HG03521 (cell line): ENCODE results near the gene NKX2-8.
A peak's percentile ranks its signal among the peaks of the same experiment; 100 is the strongest.

Experiments
- ATAC-seq: cut with Tn5 transposase; IDR thresholded peaks from one replicate; pipeline ENCODE4 v1.9.1; 2021; ENCODE audit warnings: mild to moderate bottlenecking, moderate library complexity; ENCODE audit not compliant: unreplicated experiment

Gene NKX2-8

DNA sequence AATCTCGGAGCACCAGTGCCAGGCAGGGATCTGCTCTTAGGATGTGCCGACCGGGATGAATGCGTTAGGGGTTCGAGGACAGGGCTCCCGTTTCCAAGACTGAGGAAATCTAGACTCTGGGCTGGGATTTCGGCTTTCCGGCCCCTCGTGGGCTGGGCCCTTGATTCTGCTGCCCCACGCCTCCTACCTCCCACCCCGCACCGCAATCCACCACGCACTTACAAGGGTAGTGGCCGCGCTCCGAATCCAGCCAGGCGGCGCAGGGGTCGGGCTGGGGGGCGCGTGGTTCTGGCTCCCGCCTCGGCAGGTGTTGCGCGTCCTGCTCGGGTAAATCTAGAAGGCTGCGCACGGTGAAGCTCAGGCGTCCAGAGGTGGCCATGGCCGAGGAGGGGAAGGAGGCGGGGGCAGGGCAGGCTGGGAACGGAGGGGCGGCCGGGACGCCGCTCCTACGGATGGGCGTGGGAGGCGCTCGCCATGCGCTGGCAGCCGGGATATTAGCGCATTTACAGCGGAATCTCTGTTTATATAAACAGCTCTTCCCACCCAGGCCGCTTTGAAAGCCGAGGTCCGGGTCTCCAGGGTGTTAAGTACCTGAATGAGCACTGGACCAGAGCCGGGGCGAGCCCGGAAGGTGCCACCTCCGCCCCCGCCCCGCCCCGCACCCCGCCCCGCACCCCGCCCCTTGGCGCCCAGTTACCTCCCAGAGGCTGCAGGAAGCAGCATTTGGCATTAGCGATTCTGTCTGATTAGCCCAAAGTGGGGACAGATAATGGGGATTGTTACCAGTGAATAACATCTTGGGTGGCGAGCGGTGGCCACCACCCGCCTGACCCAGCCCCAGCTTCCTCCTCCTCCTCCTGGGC, at the start of gene NKX2-8:
NKX2-8 (minus strand) TSS at position 604 of the 863 bp plus-strand sequence; CDS start at position 379, 225 bp downstream.
- no peak for ATAC-seq

DNA sequence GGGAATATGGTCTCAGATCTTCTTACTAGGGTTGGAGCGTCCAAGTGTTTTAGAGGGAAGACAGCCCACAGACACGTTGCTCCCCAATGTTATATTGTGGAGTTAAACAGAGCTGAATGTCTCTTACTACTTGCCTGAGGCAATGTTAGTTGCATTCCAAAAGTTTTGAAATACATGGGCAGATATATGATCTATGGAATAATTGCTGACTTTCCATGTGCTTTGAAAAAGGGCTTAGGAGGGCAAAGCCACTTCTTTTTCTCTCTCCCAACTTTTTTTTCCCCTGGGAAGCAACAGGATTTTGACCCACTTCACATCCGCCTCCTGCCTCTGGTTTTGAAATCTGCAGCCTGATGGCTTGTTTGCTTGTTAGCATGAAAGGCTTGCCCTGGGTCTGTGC, 45.6 kb upstream of the NKX2-8 start:
- no peak for ATAC-seq

DNA sequence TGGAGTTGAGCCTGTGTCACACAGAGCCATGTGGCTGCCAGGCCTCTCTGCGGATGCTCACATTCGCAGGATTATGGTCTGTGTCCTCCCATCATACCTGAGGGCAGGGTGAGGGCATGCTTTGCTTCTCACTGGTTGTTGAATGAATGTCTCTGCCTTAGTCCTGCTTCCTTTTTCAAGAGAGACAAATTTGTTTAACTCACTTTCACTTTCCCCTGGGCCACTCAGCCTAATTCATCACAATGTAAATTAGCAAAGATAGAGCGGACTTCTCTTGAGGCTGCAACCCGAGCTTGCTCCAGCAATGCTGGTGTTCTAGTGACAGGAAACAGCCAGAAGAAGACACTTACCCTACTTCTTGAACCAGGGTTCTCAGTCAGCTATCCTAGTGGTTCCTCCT, 43.7 kb upstream of the NKX2-8 start:
- ATAC-seq: no peak

DNA sequence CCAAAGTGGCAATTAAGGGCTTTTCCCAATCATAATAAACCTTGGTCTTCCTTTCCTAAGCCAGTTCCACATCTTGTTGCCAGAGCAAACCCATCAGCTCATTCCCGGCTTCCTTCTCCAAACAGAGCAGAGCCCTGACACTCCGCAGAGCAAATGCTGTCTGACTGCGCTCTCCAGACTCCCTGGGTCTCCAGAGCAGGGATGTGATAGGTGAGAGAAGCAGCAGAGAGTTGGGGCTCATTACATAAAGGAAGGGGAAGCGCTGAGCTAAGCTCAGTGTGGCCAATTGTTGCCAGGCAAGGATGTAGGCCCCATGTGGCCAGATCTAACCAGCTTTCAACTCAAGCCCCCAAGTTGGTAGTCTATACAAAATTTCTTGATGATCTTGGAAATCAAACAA, 43.0 kb upstream of the NKX2-8 start:
- ATAC-seq: no peak

DNA sequence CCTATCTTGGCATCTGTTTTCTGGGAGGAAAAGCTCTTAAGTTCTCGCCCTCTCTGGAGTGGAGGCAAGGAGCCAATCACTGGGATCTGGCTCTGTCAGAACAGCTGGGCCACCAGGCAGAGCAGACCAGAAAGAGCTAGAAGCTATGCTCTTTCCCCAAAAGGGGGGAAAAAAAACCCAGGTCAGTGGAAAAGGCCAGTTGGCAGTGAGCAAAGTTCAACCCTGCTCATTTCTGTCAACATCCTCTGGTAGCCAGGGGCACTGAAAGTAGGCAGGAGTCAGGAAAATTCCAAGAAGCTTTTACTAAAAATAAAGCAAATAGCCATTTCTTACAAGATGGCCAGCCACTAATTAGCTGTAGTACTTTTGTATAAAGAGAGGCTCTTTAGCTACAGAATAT, 42.6 kb upstream of the NKX2-8 start:
- ATAC-seq: no peak

DNA sequence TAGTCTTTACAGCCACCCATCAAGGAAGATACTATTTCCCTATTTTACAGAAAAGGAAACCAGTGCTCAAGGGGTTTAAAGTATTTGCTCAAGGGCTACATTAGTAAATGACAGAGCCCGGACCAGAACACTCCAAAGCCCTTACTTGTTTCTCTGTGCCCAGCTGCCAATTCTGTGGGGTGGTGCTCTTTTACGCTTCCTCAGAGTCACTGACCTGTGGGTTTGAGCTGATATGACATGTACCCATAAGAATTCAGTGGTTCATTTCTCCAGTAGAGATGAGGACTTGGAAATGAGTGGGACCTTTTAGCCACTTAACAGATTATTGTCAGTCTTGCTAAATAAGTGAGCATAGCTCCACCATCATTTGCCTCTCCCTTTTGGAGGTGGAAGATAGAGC, 37.4 kb upstream of the NKX2-8 start:
- no peak for ATAC-seq

DNA sequence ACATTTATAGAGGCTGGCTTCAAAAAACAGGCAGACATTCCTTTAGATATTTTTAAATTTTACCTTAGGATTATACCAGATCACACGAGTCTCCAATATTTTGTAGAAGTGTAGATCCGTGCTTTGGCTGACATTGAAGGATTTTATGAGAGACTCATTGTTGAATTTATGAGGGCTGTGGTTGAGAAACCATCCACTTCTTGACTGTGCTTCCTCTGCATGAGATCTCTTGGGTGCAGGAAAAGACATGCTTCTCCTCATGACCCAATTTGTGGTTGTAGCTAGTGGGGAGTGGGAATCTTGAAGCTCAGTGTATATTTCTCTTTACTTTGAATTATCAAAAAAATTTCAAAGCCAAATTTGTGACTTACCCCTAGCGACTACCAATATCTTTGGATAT, 36.7 kb upstream of the NKX2-8 start:
- ATAC-seq: no peak

DNA sequence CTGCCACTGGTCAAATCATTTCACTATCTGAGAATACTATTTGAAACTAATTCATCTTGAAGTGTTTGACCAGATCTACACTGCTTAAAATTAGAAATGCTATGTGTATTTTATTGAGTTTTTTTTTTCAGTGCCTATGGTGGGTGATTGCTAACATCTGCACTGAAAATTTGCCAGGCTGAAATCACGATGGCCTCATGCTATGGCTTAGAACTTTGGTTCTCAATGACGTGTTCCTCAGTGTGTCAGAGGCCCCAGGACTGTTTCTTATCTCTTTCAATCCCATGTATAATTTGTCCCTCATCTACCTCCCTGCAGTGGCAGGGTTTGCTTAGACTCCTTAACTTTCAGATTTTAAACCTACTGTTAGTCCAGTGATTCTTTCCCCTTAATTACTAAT, 36.2 kb upstream of the NKX2-8 start:
- ATAC-seq: no peak

DNA sequence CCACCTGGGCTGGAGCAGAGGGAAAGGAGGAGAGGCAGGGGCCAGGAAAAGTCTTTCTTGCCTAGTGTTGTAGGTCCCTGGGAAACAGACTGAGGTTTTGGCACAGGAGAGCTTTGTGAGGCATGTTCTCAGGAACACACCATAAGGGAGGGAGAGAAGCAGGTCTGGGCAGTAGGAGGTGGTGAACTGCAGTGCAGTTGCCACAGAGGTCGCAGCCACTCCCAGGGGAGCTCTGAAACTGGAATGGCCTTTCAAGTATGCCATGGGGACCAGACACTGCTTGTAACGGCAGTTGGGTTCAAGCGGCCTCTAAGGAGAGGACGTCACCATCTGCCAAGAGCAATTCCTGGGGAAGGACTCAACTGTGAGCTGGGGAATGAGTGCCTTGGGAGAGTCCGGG, 35.4 kb upstream of the NKX2-8 start:
- no peak for ATAC-seq

DNA sequence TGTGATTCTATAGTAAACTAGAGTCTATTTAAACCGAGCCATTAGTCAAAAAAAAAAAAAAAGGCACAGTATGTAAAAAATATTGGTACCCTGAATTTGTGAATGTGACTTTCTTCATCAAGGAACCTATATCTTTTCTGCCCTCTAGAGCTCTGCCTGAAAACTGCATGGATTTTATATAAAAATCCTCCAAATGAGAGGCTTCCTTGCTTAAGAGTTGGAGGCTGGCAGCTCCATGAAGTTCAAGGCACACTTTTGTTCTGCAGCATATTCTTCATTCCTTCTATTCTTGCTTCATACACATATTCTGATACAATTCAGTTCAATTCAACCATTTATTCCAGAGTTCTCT, 23.1 kb upstream of the NKX2-8 start:
- no peak for ATAC-seq

DNA sequence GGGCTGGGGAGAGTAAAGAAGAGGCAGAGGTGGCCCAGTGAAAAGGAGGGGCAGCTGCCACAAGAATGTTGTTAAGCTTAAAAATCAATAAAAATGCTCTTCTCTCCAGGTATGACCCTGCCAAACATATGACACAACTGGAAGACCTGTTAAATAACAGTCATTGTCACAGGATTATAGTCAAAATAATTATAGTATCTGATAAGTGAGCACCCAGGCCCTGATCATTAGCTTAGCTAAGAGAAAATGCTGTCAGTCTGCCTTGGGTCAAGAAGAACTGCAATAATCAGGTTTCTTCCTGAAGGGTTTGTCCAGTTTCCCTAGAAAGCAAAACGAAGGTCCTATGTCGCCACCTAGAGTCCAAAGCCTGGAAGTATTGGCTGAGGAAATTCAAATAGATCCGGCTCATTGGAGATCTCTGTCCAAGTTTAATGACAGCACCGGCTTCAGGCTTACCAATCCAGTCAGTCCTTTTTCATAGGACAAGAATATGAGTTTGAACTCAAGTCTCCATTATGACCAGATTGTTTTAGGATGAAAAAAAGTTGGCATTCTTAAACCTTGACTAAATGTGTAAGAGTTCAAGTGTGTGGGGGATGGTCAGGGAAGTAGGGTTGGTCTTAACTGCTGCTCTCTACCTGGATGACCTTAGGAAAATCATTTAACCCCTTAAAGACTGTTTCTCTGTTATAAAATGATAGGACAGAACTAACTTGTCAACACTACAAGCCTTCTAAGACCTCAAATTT, 22.5 kb upstream of the NKX2-8 start:
- peak; percentile 56 for ATAC-seq

DNA sequence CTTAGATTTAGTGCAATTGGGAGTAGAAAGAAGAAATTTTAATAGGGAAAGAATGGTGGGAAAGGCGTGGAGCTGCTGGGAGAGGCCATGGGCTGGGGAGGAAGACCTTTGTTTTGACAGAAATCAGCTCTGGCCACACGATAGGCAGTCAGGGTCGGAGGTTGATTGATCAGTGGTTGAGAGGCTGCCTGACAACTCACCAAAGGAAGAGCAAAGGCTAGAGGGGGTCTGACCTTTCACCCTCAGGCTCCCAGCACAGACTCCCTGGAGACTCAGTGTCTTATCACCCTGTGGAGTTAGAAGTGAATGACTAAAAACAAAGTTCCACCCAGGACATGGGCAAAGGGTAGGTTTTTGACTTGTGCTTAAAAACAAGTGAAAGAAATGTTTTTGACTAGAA, 18.0 kb upstream of the NKX2-8 start:
- ATAC-seq: no peak

DNA sequence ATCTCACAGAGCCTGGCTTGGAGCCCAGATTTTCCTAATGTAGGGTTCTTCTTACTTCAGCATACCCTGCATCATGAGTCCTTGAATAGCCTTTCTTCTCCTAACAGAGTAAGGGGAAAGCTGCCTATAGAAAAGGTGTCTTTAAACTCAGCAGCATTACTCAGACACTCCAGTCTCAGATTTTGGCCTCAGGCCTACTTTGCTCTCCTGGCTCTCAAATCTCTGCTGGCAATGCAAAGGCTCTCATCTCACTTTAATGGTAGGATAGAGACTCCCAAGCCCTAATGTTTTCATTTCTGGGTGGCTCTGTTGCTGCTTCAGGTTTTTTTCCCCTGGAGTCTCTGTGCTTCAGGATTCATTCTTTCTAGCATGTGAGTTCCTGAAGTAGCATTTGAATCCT, 9.1 kb upstream of the NKX2-8 start:
- ATAC-seq: no peak

DNA sequence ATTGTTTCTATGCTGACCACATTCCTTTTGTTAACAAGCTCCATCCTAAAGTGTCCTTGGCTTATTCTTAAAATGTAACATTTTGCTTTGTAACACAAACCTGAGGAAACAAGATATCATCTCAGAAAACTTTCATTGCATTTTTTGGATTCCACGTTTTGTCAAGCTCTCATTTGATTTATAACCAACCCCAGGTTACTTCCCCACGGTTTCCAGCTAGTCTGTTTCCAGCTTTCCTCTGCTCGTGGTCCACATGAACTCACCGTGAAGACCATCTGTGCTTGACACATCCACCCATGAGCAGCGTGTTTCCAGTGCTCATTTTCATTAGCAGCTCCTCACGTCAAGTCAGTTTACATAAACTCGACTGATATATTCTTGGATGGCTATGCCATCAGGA, 6.4 kb upstream of the NKX2-8 start:
- no peak for ATAC-seq

DNA sequence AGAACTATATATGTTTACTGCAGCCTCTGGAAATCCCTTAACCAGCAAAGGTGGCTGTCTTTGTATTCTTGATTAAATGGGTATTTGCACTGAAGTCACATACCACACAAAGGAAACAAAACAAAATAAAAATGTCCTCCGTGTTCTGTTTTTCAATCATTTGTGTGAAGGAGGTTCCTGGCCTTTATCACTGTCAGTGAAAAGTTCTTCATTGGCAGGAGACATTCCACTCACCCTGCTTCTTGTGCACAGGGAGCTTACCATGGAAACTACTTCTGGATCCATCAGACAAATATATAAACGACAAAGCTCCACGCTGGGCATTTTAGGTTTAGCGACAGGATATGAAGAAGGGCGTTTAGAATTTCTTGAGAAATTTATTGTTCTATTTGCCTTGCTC, 5.7 kb upstream of the NKX2-8 start:
- no peak for ATAC-seq

DNA sequence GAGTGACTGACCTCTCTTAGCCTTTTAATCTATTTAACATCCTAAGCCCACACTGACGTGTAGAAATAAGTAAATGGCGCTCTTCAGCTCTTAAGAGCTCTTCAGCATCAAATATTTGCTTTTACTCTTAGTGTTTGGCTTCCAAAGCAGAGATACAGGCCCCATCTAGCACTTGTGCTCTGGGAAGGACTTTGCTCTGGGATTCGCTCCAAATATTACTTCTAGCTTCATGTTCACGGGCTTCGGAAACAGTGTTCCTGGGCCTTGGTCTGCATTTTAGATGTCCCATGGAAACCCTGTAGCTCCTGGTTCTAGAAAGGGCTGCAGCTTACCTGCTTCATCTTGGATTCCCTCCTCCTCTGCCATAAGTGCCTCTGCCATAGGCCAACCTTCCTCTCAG, 2.7 kb upstream of the NKX2-8 start:
- no peak for ATAC-seq

DNA sequence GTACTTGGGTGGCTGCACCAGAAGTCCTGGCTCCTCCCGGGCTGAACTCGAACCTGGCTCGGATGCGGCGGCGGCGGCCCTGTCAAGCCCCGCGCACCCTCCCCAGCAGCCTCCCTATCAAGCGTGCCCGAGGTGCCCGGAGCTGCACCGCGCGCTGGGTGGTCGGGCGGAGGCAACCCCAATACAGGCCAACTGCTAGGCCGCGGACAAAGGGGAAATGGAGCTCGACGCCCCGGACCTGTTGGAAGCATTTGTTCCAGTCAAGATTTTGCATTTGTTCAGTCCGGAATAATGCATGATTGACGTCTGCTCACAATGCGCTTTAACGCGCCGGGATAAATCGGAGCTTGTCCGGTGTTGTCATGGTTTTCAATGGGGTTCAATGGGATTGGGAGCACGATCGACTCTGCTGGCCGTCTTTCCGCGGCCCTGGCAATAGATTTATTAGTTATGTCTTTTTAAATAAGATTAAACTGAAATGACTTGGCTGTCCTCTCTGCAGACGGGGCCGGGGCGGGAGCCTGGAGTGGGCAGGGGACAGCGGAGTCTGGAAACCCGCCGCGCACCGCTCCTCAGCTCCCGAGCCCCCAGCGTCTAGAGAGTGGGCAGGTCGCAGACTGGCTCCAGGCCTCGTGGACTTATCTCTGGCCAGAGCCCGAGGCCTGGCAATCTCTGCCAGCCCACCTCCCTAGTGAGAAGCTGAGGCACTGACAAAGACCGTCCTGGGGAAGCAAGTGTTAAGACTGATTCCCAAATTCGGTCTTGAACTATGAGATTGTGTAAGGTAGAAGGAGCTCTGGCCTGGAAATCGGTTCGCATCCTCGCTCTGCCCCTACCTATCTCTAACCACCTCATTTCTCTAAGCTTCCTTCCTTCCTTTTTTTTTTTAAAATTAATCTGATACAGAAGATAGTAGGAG, 1.7 kb upstream of the NKX2-8 start:
- no peak for ATAC-seq

DNA sequence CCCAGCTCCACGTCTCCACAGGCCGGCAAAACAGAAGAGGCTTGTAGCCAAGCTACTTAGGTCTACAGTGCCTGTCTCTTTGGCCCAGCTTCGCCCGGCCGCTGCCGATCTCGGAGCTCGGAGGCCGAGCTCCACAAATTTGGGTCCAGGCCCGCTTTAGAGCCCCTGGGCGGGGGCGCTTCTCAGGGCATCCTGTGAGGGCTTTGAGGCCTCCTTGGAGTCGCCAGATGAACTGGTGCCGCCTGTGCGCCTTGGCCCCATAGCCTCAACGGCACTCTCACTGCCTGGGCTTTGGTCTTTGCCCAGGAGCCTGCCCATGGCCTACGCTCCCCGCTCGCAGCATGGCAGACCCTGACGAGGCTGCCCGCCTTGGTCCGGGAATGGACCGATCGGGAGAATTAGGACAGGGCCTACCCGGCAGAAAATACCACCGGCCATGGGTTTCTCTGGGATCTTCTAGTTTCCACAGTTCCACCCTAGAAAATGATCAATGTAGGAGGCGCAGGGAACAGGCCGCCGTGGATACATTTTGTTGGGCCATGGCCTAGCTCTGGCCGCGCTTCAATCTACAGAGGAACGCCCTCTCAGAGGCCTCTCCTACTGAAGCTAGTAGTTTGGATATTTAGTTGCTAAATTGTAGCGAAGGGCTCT, 953 bp upstream of the NKX2-8 start:
- no peak for ATAC-seq

DNA sequence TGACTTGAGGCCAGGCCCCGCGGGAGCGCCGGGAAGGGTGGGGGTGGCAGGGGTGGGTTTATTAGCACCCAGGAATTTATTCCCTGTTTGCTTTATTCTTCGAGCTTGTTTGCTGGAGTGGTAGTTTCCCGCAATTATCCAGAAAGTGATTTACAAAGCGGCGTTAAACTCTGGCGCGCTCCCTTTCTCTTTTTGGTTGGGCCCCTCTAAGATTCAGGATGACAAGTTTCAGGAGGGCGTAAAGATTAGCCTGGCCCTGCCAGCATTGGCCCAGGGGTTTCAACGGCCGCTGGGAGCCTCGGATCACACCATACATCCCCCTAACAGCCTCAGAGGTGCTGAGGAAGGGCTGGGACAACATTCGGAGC, 444 bp upstream of the NKX2-8 start:
- no peak for ATAC-seq

DNA sequence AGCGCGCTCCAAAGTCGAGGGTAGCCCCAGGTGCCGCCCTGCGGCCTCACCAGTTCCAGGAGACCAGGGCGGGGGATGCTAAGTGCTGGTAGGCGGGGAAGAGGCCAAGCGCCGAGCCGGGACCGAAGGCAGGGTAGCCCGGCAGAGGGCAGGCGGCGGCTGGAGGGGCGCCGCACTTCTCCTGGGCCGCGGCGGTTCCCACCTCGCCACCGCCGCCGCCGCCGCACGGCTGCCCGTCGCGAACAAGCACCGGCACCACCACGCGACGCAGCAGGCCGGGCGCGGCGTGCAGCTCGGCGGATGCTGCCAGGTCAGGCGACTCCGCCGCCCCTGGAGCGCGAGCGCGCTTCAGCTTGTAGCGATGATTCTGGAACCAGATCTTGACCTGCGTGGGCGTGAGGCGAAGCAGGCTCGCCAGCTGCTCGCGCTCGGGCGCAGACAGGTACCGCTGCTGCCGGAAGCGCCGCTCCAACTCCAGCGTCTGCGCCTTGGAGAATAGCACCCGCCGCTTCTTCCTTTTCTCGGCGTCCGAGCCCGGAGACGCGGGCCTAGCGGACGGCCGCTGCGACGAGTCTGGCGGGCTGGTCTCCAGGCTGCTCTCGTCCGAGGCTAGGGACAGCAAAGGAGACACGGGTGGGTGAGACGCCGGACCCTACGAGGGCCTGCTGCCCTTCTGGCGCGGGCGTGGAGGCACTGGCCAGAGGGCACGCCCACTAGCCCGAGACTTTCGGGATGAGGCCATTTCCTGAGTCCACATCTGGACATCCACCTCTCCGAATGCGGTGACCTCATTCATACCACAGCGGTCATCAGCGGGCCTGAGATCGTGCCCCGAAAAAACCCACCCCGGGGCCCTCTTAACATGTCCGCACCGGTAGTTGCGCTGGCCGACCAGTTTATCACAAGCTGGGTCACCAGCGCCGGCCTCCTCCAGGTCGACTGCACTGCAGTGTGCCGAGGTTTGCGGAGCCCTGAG, 1.3 kb downstream of the NKX2-8 start:
- no peak for ATAC-seq
